NCI-H69 (cell line): ENCODE results near the gene MINDY2.

ENCODE experiments used
- DNase-seq: peaks from one replicate; lab custom pipeline; 2025; lab: John Stamatoyannopoulos, UW

MINDY2 gene, protein sequence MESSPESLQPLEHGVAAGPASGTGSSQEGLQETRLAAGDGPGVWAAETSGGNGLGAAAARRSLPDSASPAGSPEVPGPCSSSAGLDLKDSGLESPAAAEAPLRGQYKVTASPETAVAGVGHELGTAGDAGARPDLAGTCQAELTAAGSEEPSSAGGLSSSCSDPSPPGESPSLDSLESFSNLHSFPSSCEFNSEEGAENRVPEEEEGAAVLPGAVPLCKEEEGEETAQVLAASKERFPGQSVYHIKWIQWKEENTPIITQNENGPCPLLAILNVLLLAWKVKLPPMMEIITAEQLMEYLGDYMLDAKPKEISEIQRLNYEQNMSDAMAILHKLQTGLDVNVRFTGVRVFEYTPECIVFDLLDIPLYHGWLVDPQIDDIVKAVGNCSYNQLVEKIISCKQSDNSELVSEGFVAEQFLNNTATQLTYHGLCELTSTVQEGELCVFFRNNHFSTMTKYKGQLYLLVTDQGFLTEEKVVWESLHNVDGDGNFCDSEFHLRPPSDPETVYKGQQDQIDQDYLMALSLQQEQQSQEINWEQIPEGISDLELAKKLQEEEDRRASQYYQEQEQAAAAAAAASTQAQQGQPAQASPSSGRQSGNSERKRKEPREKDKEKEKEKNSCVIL

DNA sequence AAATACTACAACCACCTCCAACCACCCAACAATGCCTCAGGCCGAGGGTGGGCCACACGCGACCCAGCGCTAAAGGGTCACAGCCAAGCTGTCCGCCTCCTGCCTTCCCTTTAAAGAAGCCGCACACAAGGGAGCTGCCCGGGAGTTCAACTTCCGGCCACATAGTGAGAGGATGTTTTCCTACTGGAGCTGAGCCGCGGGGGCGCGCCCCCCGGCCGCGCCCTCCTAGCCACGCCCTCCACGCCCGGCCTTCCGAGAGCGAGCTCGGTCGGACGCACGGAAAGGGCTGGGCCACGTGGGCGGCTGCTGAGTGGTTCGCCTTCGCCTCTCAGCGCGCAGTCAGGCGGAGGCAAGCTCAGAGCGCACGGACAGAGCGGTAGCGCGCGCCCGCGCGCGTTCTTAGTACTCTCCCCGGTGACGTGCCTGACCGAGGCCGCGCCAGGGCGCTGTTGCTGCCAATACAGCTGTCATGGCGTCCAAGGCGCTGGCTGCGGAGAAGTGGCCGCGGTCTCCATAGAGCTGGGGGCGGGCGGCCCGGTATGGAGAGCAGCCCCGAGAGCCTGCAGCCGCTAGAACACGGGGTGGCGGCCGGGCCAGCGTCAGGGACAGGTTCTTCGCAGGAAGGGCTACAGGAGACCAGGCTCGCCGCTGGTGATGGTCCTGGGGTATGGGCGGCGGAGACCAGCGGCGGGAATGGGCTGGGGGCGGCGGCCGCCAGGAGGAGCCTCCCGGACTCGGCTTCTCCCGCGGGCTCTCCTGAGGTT lies at the start of gene MINDY2:
MINDY2 (plus strand) TSS at position 446 of the 764 bp plus-strand sequence; CDS start at position 540, 94 bp downstream.
- peak; percentile 100 for DNase-seq

DNA sequence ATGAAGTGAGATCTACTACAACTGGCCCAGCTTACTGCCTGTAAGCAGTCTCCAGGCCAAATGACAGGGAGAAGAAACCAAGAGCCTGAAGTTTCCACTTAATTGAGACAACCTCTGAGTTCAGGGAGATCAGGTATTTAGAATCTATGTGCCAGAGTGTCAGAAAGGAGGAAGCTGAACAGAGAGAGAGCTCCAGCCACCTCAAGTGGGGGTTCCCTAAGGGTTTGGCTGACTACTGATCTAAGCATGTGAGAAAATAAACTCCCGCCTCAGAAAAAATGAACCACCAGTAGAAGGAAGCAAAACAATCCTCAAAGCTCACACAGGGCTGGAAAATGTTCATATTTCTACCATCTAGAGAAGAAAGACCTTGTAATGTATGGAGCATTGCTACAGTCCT lies 46.6 kb upstream of the MINDY2 start:
- DNase-seq: peak; percentile 34

GRCh38 chr15:58726867-58727266 lies 44.2 kb upstream of the MINDY2 start:
- no peak for DNase-seq

DNA sequence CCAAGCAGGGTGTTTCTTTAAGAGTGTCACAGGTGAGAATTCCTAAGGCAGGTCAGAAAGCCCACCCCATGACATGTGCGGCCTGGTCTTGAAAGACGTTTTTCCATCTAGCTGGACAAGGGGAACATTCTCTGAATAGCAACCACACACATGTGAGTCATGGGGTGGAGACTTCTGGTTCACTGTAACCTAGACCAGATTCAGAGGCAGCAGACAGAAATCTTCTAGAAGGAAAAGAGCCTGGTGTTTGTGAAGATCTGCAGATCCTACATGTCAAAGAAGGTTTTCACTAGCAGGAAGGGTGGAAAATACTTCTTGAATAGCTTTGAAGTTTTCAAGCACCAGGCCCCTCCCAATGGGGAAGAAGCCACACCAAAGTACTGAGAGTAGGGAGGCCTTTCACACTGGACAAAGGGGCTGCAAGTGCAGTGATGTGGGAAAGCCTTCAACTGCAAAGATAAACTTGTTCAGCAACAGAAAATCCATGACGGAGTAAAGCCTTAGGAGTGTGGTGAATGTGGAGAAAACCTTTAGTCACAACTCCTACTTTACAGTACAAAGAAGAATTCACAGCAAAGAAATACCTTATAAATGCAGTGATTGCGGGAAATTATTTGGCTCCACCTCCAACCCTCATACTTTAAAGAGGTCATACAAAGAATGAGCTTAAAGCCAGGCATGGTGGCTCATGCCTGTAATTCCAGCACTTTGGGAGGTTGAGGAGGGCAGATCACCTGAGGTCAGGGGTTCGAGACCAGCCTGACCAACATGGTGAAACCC lies 39.2 kb upstream of the MINDY2 start:
- DNase-seq: no peak

GRCh38 chr15:58732625-58733363 lies 38.3 kb upstream of the MINDY2 start:
- DNase-seq: peak; percentile 24

GRCh38 chr15:58734859-58735258 lies 36.2 kb upstream of the MINDY2 start:
- DNase-seq: no peak

- peak; percentile 35 for DNase-seq
Measured at GRCh38 chr15:58736018-58736643, 35.0 kb upstream of the MINDY2 start.

GRCh38 chr15:58737298-58737697 lies 33.8 kb upstream of the MINDY2 start:
- no peak for DNase-seq

DNA sequence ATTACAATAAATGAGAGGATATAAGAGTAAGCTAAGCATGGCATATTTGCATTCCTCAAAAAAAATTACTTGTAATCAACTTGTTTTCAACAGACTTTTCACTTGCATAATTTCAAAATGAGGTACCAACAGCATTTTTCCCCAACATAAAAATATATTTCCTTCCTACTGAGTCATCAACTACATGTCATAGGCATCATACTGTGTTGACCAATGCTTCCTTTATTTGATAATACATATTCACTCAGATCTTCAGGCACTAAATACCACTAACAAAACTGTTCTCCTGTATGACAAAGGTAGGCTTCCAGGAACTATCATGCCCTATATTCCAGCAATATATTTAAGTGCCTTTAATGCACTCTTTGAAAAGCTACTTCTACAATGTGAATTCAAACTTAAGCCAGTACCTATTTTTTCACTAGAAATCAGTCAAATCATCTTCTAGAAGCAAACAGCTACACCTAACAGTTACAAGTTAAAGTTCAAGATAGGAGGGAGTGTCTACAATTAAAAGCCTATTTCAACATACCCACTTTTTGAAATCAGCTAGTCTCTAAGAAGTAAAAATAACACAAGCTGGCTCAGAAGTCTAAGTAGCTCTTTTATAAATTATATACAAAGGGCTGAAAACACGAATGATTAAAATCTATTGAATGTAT lies 32.9 kb upstream of the MINDY2 start:
- no peak for DNase-seq

GRCh38 chr15:58740436-58740835 lies 30.7 kb upstream of the MINDY2 start:
- no peak for DNase-seq

- no peak for DNase-seq
Measured at GRCh38 chr15:58741032-58741431, 30.1 kb upstream of the MINDY2 start.

- DNase-seq: no peak
Measured at GRCh38 chr15:58742022-58742813, 28.9 kb upstream of the MINDY2 start.

GRCh38 chr15:58742819-58743502 lies 28.1 kb upstream of the MINDY2 start:
- DNase-seq: no peak

DNA sequence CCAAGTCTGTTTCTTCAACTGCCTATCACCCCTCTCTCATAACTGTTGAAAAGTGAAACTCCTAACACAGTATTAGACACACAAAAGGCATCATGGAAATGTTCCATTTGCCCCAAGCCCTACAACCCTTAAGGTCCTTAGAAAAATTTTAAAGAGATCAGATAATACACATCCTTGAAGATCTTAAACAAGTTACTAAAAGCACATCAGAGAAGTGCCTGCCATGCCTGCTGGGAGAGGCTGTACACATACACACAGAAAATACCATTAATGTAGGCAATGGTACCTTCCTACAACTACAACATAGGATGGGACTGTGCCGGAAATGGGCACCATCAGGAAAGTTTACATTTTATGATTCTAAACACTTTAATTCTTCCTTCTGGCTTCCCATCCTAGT lies 24.9 kb upstream of the MINDY2 start:
- DNase-seq: no peak

DNA sequence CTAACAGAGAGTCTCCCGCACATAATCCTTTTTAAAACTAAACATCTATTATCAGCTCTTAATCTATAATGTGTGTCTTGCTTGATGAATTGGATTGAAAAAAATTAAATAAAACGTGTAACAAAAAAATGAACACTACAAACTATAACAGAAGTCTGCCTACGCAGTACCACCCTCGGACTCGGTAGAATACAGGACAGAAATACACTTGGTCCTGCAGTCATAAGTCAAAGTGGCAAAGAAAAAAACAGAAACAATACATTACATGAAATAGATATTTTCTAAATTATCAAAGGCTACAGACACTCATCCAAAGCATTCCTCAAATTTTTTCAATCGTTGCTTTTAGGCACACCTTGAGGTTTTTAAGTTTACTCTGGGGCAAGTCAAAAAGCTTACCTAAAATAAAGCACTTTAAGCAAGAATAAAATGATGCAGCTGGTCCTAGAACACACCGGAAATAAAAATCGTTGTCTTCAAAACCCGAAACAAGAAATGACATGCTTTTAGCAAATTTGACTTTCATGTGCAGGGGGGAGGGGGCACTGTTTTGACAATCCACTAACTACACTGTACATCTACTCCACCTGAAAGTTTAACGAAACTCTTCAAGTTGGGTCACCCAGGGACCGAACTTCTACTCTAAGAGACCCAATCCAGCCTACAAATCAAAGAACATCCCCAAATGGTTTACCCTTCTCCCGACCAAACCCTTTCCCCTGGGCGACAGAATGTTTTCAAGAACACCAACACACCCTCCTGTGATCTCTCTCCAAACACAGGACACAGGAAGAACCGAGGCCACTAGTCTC lies 22.9 kb upstream of the MINDY2 start:
- peak; percentile 59 for DNase-seq

DNA sequence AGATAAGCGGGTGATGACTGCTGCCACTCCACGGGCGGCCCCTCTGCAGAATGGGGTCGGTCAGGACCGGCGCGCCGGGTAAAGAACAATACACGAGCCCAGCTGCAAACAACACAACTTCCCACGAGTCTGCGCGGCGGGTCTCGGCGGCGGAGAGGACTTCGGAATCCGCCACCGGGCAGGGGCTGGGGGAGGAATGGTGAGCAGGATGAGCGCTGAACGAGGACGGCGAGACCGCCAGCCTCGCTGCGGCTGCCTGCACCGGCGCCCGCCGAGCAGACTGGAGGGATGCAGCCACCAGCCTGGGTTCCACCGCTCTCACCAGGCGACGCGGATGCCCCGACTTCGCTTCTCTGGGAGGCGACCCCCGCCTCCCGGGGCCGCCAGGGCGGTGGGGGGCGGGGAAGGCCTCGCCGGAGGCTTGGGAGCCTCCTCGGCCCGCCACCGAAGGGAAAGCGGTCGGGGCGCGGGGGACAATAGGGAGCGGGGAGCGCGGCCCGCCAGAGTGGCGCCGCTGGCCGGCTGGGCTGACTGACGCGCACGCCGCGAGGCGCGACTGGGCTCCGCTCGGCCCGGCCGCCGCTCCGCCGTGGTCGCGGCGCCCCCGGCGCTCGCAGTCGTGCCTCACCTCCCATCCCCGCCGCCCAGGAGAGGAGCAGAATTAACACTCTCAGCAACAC lies 22.1 kb upstream of the MINDY2 start:
- peak; percentile 86 for DNase-seq
